EH (cell line): ENCODE results near the gene MAP3K4.

ENCODE experiments used
- DNase-seq: peaks from one replicate; pipeline ENCODE4 v3.0.0-alpha.2; 2015; ENCODE audit warnings: low read depth

MAP3K4 gene

DNA sequence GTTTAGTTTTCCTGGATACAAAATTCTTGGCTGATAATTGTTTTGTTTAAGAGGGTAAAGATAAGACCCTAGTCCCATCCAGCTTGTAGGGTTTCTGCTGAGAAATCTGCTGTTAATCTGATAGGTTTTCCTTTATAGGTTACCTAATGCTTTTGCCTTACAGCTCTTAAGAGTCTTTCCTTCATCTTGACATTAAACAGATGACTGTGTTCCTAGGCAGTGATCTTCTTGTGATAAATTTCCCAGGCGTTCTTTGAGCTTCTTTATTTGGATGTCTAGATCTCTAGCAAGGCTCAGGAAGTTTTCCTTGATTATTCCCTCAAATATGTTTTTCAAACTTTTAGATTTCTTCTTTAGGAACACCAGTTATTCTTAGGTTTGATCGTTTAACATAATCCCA is 134.0 kb downstream of the MAP3K4 start:
- DNase-seq: no peak

- no peak for DNase-seq
Measured at GRCh38 chr6:161127071-161127740, 135.6 kb downstream of the MAP3K4 start.

DNA sequence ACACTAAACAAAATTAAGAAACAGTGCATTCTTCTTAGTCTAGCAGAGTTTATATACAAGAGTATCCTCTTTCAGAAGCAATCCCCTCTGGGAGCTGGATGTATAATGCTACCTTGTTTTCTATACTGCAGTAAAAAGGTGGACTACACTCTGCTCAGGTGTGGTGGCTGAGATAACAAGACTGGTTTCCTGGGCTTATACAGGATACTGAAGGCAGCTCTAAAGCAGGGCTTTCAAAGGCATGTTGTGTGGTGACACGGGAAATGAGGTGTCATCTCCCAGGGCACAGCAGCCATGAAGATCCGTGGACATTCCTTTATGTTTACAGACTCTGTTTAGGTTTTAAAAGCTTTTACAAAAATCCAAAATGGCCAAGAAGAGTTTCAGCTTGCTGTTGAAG is 136.7 kb downstream of the MAP3K4 start:
- no peak for DNase-seq

GRCh38 chr6:161128680-161129196 is 137.2 kb downstream of the MAP3K4 start:
- DNase-seq: peak; percentile 61

DNA sequence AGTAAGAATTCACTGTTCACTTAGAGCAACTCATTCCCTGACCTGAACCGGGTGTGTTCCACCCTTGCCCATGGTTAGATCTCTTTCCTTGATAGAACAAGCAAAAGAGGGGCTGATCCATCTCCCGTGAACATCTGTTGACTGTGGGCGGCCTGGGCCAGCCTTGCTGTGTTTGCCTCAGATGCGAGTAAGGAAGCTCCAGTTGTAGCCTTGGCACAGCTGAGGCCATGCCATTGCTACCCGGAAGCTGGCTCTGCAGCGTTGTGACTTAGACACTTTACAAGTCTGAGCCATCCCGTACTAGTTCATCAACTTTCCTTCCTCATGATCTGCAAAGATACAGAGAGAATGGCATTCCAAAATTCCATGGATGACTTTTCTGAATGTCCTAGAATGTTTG is 139.0 kb downstream of the MAP3K4 start:
- no peak for DNase-seq

DNA sequence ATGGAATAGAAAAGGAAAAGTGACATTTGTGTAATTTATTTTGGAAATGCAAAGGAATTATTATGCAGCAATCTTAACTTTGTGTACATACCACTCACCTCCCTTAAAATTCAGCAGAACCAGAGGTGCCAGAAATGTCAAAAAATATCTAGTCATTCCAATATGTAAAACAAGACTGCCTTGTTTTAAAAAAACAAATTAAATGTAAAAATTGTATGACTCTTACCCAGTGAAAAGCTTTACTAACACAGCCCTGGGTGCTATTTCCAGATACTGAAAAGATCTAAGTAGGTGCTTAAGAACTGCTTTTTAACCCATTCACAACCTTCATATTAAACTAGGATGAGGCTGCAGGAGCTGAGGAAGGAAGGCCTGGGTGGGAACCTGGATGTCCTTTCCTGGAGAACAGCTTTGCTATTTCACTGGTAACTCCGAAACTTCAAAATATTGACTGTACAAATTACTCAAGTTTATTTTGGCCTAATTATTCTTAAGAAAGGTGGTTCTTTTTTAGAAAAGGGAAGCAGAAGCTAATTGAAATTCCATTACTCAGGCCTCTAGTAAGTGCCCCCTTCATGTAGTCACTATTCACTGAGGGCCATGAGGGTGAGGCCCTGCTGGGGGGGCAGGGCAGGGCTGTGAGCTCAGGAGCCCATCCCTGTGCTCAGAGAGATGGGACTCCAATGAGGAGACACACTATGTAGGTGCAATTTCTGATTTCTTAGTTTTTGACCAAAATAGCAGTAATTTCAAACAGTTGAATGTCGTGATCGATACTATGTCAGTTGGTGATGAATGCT is 139.6 kb downstream of the MAP3K4 start:
- DNase-seq: no peak

DNA sequence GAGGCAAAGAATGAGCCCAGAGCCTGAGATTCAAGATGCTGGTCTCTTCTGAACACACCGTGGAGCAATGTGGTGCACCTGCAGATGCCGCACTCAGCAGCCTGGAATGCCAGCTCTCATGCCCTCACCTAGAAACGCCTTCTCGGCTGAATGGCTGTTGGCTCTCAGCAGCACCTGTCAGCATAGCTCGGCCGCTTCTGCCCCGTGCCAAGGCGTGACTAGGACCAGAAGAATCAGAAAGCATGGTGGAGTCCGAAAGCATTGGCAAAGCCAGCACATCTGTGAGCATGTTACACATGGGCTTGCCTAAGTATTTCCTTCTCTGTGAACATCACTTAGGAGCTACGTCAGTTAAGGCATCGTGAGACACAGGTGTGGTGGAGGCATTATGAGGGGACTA is 140.8 kb downstream of the MAP3K4 start:
- DNase-seq: no peak

DNA sequence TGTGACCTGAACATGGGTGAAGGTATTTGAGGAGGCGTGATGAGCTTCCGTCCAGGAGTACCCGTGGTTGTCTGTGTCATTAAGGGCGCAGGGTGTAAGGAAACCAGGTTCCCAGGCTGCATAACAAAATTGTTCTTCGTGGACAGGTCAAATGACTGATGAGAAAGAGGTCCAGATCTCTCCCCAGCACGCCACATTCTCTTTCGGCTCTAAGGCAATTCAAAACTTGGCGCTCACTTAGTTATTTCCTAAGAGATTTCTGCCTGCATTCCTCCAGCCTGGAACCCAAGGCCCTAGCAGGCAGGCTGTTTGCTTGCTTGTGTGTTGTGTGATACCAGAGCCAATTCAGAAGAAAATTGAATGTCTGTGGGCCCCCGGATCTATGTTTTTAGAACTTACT is 142.4 kb downstream of the MAP3K4 start:
- DNase-seq: no peak

- DNase-seq: no peak
Measured at GRCh38 chr6:161134550-161135298, 143.2 kb downstream of the MAP3K4 start.

DNA sequence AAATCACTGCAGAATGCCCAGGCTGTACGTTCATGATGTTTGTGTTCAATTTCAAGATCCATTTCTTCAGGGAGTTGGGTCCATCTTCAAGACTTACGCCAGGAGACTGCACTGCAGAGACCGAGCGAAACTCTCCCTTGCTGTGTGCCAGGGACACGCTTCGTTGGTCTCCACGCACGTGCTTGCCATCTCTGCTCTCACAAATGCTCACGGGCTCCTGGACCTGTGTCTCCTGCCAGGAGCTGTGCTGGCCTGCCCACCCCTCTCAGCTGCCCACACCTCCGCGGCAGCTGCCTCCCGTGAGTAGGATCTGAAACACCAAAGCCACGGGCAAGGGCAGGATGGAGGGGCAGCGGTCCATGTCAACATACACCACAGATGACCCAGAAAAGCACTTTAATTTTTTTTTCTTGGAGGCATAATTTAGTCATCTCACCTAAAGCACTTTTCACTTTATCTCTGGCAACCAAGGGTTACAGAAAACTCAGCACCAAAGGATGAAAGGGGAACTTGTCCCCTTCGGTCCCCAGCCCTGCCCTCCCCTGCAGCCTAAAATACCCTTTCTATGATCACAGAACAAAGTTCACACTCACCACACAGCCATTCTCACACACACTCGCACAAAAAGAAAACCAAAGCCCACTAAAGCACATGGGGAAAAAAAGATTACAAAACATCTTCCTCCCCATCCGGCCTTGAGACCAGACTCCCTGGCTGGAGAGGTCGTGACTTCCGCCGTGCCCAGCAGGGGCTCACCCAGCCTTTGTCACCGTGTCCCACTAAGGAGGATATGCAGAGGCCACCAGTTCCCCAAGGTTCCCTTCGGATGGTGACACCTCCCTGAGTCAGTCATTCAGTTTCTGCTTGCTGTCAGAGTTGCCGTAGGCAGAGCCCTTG is 144.4 kb downstream of the MAP3K4 start:
- no peak for DNase-seq

GRCh38 chr6:161136655-161137054 is 145.1 kb downstream of the MAP3K4 start:
- no peak for DNase-seq

GRCh38 chr6:161137320-161137719 is 145.8 kb downstream of the MAP3K4 start:
- DNase-seq: no peak

GRCh38 chr6:161137839-161138542 is 146.4 kb downstream of the MAP3K4 start:
- peak; percentile 15 for DNase-seq

GRCh38 chr6:161138543-161139303 is 147.2 kb downstream of the MAP3K4 start:
- no peak for DNase-seq

GRCh38 chr6:161139304-161139765 is 147.8 kb downstream of the MAP3K4 start:
- DNase-seq: no peak

- DNase-seq: no peak
Measured at GRCh38 chr6:161139766-161140553, 148.4 kb downstream of the MAP3K4 start.

- no peak for DNase-seq
Measured at GRCh38 chr6:161140554-161140875, 148.9 kb downstream of the MAP3K4 start.

DNA sequence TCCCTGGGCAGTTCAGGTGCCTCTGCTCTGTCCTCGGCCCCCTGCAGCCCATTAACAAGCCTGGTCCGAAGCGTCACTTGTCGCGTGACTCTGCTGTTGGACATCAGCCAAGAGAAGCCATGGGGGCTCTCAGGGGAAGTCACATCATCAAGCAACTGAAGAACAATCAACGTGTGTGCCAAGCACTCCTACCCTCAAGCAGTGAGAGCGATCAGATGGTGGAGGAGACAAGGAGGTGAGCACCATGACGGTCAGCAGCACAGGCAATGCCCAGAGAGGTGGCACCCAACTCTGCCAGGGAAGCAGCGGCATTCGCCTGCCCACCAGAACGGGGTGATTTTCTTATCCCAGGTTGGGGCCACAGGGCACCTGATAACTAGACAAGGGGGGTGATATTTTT is 149.6 kb downstream of the MAP3K4 start:
- no peak for DNase-seq

- DNase-seq: no peak
Measured at GRCh38 chr6:161142957-161143296, 151.4 kb downstream of the MAP3K4 start.
